ACC112 (cell line): Measurements from ENCODE around the gene PRKD3.

Source experiments
- H2AFZ ChIP-seq: fragments of 200-600 bp; sonication (generic); one replicate; pipeline ENCODE4 v1.6.0; 2017; ENCODE audit warnings: antibody characterized with exemption, low read length; ENCODE audit not compliant: unreplicated experiment
- H3K27ac ChIP-seq: fragments of 200-600 bp; sonication (generic); 2 replicates; pipeline ENCODE4 v1.5.1; 2014; ENCODE audit warnings: low read depth, mild to moderate bottlenecking, antibody characterized with exemption, low read length, moderate library complexity
- H3K27me3 ChIP-seq: fragments of 200-600 bp; sonication (generic); 2 replicates; pipeline ENCODE4 v1.6.1; 2014; ENCODE audit warnings: mild to moderate bottlenecking, antibody characterized with exemption, low read length, moderate library complexity, mixed read lengths; ENCODE audit not compliant: insufficient read depth
- H3K36me3 ChIP-seq: fragments of 200-600 bp; sonication (generic); 2 replicates; pipeline ENCODE4 v1.6.1; 2016; ENCODE audit warnings: mild to moderate bottlenecking, antibody characterized with exemption, low read length, moderate library complexity, mixed read lengths; ENCODE audit not compliant: insufficient read depth
- H3K4me1 ChIP-seq: fragments of 200-600 bp; sonication (generic); one replicate; pipeline ENCODE4 v1.6.1; 2016; ENCODE audit warnings: low read length, mixed read lengths; ENCODE audit not compliant: insufficient read depth, unreplicated experiment, control insufficient read depth
- H3K4me3 ChIP-seq: fragments of 200-600 bp; sonication (generic); 2 replicates; pipeline ENCODE4 v1.5.1; 2014; ENCODE audit warnings: mild to moderate bottlenecking, low read depth, low read length
- H3K79me2 ChIP-seq: fragments of 200-600 bp; sonication (generic); one replicate; pipeline ENCODE4 v1.6.0; 2016; ENCODE audit warnings: low read length; ENCODE audit not compliant: control insufficient read depth, unreplicated experiment, insufficient read depth

Gene PRKD3

GRCh38 chr2:37358466-37358865 is 33.8 kb upstream of the PRKD3 start:
- H3K36me3 ChIP-seq, result no peaks in the 10 kb centered on the region
- no peaks in the 10 kb centered on the region for H3K79me2 ChIP-seq
- no peak overlapping the region for H3K4me3 ChIP-seq
- no peak overlapping the region for H3K27ac ChIP-seq
- H3K27me3 ChIP-seq, result no peaks in the 10 kb centered on the region
- no peaks in the 10 kb centered on the region for H3K4me1 ChIP-seq
- no peak overlapping the region for H2AFZ ChIP-seq

GRCh38 chr2:37357530-37357929 is 32.9 kb upstream of the PRKD3 start:
- Histone ChIP-seq H3K36me3 (no peaks in the 10 kb centered on the region), H3K4me1 (no peaks in the 10 kb centered on the region), H2AFZ (no peak overlapping the region), H3K79me2 (no peaks in the 10 kb centered on the region), H3K27ac (no peak overlapping the region), H3K4me3 (no peak overlapping the region), H3K27me3 (no peaks in the 10 kb centered on the region)

GRCh38 chr2:37357069-37357468 is 32.4 kb upstream of the PRKD3 start:
- no peaks in the 10 kb centered on the region for H3K4me1 ChIP-seq
- H3K27ac ChIP-seq, result no peak overlapping the region
- H3K4me3 ChIP-seq, result no peak overlapping the region
- H3K79me2 ChIP-seq, result no peaks in the 10 kb centered on the region
- H3K27me3 ChIP-seq, result no peaks in the 10 kb centered on the region
- H3K36me3 ChIP-seq, result no peaks in the 10 kb centered on the region
- H2AFZ ChIP-seq, result no peak overlapping the region

GRCh38 chr2:37356299-37356698 is 31.7 kb upstream of the PRKD3 start:
- Histone ChIP-seq H3K4me3 (no peak overlapping the region), H3K4me1 (no peaks in the 10 kb centered on the region), H3K36me3 (no peaks in the 10 kb centered on the region), H3K27ac (no peak overlapping the region), H3K27me3 (no peaks in the 10 kb centered on the region), H2AFZ (no peak overlapping the region), H3K79me2 (no peaks in the 10 kb centered on the region)

- Histone ChIP-seq H3K79me2 (no peaks in the 10 kb centered on the region), H3K27ac (no peak overlapping the region), H3K36me3 (no peaks in the 10 kb centered on the region), H3K27me3 (no peaks in the 10 kb centered on the region), H3K4me3 (no peak overlapping the region), H3K4me1 (peaks cover 5% of the 10 kb centered on the region), H2AFZ (no peak overlapping the region)
Observed at GRCh38 chr2:37355735-37356134, 31.1 kb upstream of the PRKD3 start.

- H3K4me3 ChIP-seq, result no peak overlapping the region
- H3K27me3 ChIP-seq, result no peaks in the 10 kb centered on the region
- H3K36me3 ChIP-seq, result no peaks in the 10 kb centered on the region
- no peak overlapping the region for H2AFZ ChIP-seq
- H3K27ac ChIP-seq, result no peak overlapping the region
- H3K4me1 ChIP-seq, result peaks cover 15% of the 10 kb centered on the region
- no peaks in the 10 kb centered on the region for H3K79me2 ChIP-seq
Observed at GRCh38 chr2:37354531-37354930, 29.9 kb upstream of the PRKD3 start.

- Histone ChIP-seq H3K27ac (no peak overlapping the region), H3K36me3 (no peaks in the 10 kb centered on the region), H2AFZ (no peak overlapping the region), H3K4me1 (peaks cover 15% of the 10 kb centered on the region), H3K4me3 (no peak overlapping the region), H3K27me3 (no peaks in the 10 kb centered on the region), H3K79me2 (no peaks in the 10 kb centered on the region)
Observed at GRCh38 chr2:37350034-37350433, 25.4 kb upstream of the PRKD3 start.

GRCh38 chr2:37349231-37349860 is 24.7 kb upstream of the PRKD3 start:
- H2AFZ ChIP-seq, result no peak overlapping the region
- H3K4me1 ChIP-seq, result peaks cover 15% of the 10 kb centered on the region
- no peak overlapping the region for H3K4me3 ChIP-seq
- H3K27me3 ChIP-seq, result no peaks in the 10 kb centered on the region
- no peaks in the 10 kb centered on the region for H3K36me3 ChIP-seq
- H3K27ac ChIP-seq, result no peak overlapping the region
- H3K79me2 ChIP-seq, result no peaks in the 10 kb centered on the region

GRCh38 chr2:37348155-37348554 is 23.5 kb upstream of the PRKD3 start:
- H3K36me3 ChIP-seq, result no peaks in the 10 kb centered on the region
- no peak overlapping the region for H2AFZ ChIP-seq
- no peak overlapping the region for H3K27ac ChIP-seq
- H3K4me1 ChIP-seq, result peaks cover 24% of the 10 kb centered on the region
- H3K4me3 ChIP-seq, result no peak overlapping the region
- no peaks in the 10 kb centered on the region for H3K79me2 ChIP-seq
- no peaks in the 10 kb centered on the region for H3K27me3 ChIP-seq

- H2AFZ ChIP-seq, result peak within 1 kb of the TSS; percentile 82
- H3K27ac ChIP-seq, result peak within 1 kb of the TSS; percentile 38
- no peaks in the 10 kb centered on the region for H3K36me3 ChIP-seq
- no peaks in the 10 kb centered on the region for H3K27me3 ChIP-seq
- no peaks in the 10 kb centered on the region for H3K79me2 ChIP-seq
- H3K4me1 ChIP-seq, result peaks cover 15% of the 10 kb centered on the region
- peak within 1 kb of the TSS; percentile 81 for H3K4me3 ChIP-seq
Observed at GRCh38 chr2:37344453-37345361, 20.1 kb upstream of the PRKD3 start, which contains the start of gene QPCT. Gene QPCT, plus strand, starts transcription at chr2:37344630. Its CDS starts 102 bp downstream, at chr2:37344732.
